ENCODE data around the gene CDH23.

DNA sequence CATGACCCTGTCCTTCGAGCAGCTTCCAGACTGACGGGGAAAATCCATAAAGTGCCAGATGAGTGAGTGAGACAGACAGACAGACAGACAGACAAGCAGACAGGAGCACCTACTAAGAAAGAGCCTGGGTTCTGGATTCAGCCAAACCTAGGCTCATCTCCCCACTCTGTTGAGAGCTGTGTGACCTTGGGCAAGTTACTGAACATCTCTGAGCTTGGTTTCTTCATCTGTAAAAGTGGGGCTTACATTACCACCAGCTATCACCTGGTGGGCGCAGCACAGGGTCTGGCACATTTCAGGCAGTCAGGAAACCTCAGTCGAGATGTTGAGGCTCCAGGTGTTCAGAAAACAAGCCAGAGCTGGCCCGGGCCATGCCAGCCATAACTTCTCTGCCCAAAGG, 285.3 kb downstream of the CDH23 start:
- TF ChIP-seq, protein P1, sequence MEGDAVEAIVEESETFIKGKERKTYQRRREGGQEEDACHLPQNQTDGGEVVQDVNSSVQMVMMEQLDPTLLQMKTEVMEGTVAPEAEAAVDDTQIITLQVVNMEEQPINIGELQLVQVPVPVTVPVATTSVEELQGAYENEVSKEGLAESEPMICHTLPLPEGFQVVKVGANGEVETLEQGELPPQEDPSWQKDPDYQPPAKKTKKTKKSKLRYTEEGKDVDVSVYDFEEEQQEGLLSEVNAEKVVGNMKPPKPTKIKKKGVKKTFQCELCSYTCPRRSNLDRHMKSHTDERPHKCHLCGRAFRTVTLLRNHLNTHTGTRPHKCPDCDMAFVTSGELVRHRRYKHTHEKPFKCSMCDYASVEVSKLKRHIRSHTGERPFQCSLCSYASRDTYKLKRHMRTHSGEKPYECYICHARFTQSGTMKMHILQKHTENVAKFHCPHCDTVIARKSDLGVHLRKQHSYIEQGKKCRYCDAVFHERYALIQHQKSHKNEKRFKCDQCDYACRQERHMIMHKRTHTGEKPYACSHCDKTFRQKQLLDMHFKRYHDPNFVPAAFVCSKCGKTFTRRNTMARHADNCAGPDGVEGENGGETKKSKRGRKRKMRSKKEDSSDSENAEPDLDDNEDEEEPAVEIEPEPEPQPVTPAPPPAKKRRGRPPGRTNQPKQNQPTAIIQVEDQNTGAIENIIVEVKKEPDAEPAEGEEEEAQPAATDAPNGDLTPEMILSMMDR (IDR thresholded peaks at IDR 0.05 in 8 of 11, conservative IDR thresholded peaks at IDR 0.05 in 3 of 11) = no peak
- TF ChIP-seq POLR2A (IDR thresholded peaks at IDR 0.05) = no peak
- no peak for TF ChIP-seq POLR2AphosphoS5 (IDR thresholded peaks at IDR 0.05)
